IMR-90 (cell line): ENCODE results near the gene PHF21B. TPM values are rescaled to one million over a fixed set of nuclear protein-coding genes. Genes with fewer than 3 reads are reported as not detected.

ENCODE experiments used
- ATAC-seq: fragments of 200-7000 bp; cut with Tn5 transposase; 2 replicates; pipeline ENCODE4 v1.9.1; 2020; ENCODE audit warnings: low read depth, mild to moderate bottlenecking, moderate library complexity
- BruUV-seq: library from RNA; stranded (reverse); fragments of 400-500 nt; replicated peaks from 2 replicates; lab custom pipeline; 2021; lab: Mats Ljungman, UMichigan
- CTCF ChIA-PET: fragments of 300-600 bp; formaldehyde crosslinking; extraction: SDS; loops from one replicate; lab custom pipeline; 2021; ENCODE audit warnings: antibody characterized with exemption; lab: Yijun Ruan, JAX
- POLR2A ChIA-PET: fragments of 300-600 bp; sonication (Branson Sonifier 250); formaldehyde crosslinking; loops from one replicate; lab custom pipeline; 2022; ENCODE audit warnings: antibody characterized with exemption; ENCODE audit not compliant: unreplicated experiment; lab: Charles Lee
- DNase-seq: peaks from one replicate; pipeline ENCODE4 v3.0.0; 2013
- H2AFZ ChIP-seq: replicated peaks from 2 replicates; pipeline ENCODE3; 2013; ENCODE audit warnings: low read length, mild to moderate bottlenecking; ENCODE audit not compliant: poor library complexity
- H2AK5ac ChIP-seq: 2 replicates; pipeline ENCODE4 v1.6.1; 2013; ENCODE audit warnings: low read depth, low read length, inconsistent platforms
- H2AK9ac ChIP-seq: replicated peaks from 2 replicates; pipeline ENCODE3; 2013; ENCODE audit warnings: mild to moderate bottlenecking, low read depth, low read length, moderate library complexity; ENCODE audit not compliant: poor library complexity
- H2BK120ac ChIP-seq: 2 replicates; pipeline ENCODE4 v1.6.1; 2013; ENCODE audit warnings: low read depth, low read length, inconsistent platforms
- H2BK15ac ChIP-seq: 3 replicates; pipeline ENCODE4 v1.6.1; 2013; ENCODE audit warnings: low read depth, low read length, inconsistent platforms
- H2BK20ac ChIP-seq: 2 replicates; pipeline ENCODE4 v1.6.1; 2013; ENCODE audit warnings: low read depth, mild to moderate bottlenecking, inconsistent platforms, low read length, moderate library complexity
- H2BK5ac ChIP-seq: 2 replicates; pipeline ENCODE4 v1.6.1; 2013; ENCODE audit warnings: mild to moderate bottlenecking, low read depth, low read length, inconsistent platforms; ENCODE audit not compliant: poor library complexity, severe bottlenecking
- H3K14ac ChIP-seq: replicated peaks from 2 replicates; pipeline ENCODE4 v1.6.1; 2013; ENCODE audit warnings: low read depth, low read length, inconsistent platforms
- H3K18ac ChIP-seq: 2 replicates; pipeline ENCODE4 v1.6.1; 2013; ENCODE audit warnings: low read depth, low read length, control low read depth
- H3K23ac ChIP-seq: 2 replicates; pipeline ENCODE4 v1.6.1; 2013; ENCODE audit warnings: low read depth, low read length, inconsistent platforms
- H3K27ac ChIP-seq: 2 replicates; pipeline ENCODE4 v1.5.1; 2013; ENCODE audit warnings: mild to moderate bottlenecking, control low read depth, low read length; ENCODE audit not compliant: insufficient read depth
- H3K27me3 ChIP-seq: 2 replicates; pipeline ENCODE4 v1.6.1; 2013; ENCODE audit warnings: low read length; ENCODE audit not compliant: control insufficient read depth, insufficient read depth
- H3K36me3 ChIP-seq: 2 replicates; pipeline ENCODE4 v1.6.1; 2013; ENCODE audit warnings: low read length, mixed read lengths; ENCODE audit not compliant: control insufficient read depth, insufficient read depth
- H3K4ac ChIP-seq: 2 replicates; pipeline ENCODE4 v1.6.1; 2013; ENCODE audit warnings: low read depth, low read length, inconsistent platforms
- H3K4me1 ChIP-seq: 2 replicates; pipeline ENCODE4 v1.6.1; 2013; ENCODE audit warnings: low read length, mixed read lengths; ENCODE audit not compliant: control insufficient read depth, insufficient read depth
- H3K4me2 ChIP-seq: 2 replicates; pipeline ENCODE4 v1.6.1; 2013; ENCODE audit warnings: low read depth, mild to moderate bottlenecking, control low read depth, low read length, moderate library complexity
- H3K4me3 ChIP-seq: 2 replicates; pipeline ENCODE4 v1.5.1; 2013; ENCODE audit warnings: low read depth, mild to moderate bottlenecking, control low read depth, low read length, moderate library complexity; ENCODE audit not compliant: insufficient read depth
- H3K56ac ChIP-seq: 2 replicates; pipeline ENCODE4 v1.6.1; 2013; ENCODE audit warnings: low read length, inconsistent platforms; ENCODE audit not compliant: insufficient read depth; ENCODE audit errors: extremely low read depth
- H3K79me1 ChIP-seq, 2 experiments: 2 replicates each; pipeline ENCODE4 v1.6.1; 2013; ENCODE audit warnings: low read length in 2 of 2, inconsistent platforms in 1 of 2, low read depth in 1 of 2
- H3K9ac ChIP-seq: 2 replicates; pipeline ENCODE4 v1.6.1; 2013; ENCODE audit warnings: low read depth, low read length, control low read depth
- H3K9me1 ChIP-seq: 2 replicates; pipeline ENCODE4 v1.6.1; 2013; ENCODE audit warnings: low read length, inconsistent platforms; ENCODE audit not compliant: insufficient read depth
- H3K9me3 ChIP-seq: 2 replicates; pipeline ENCODE4 v1.6.1; 2013; ENCODE audit warnings: low read length; ENCODE audit not compliant: control insufficient read depth, insufficient read depth
- H4K20me1 ChIP-seq: 2 replicates; pipeline ENCODE4 v1.6.1; 2013; ENCODE audit warnings: low read length, inconsistent platforms; ENCODE audit not compliant: insufficient read depth
- H4K5ac ChIP-seq: 2 replicates; pipeline ENCODE4 v1.6.1; 2013; ENCODE audit warnings: mild to moderate bottlenecking, low read depth, low read length, control low read depth
- H4K8ac ChIP-seq, 2 experiments: 2 replicates each; pipeline ENCODE4 v1.6.1; 2013; ENCODE audit warnings: low read depth in 2 of 2, low read length in 2 of 2, control low read depth in 1 of 2, inconsistent platforms in 1 of 2
- H4K91ac ChIP-seq: 2 replicates; pipeline ENCODE4 v1.6.1; 2013; ENCODE audit warnings: low read depth, low read length, inconsistent platforms; ENCODE audit not compliant: insufficient read depth
- BHLHE40 ChIP-seq: fragments of 150-350 bp; IDR thresholded peaks from 2 replicates; pipeline ENCODE4 v1.6.1; 2016; ENCODE audit warnings: mild to moderate bottlenecking, low read depth, low read length
- FOS ChIP-seq: fragments of 150-350 bp; IDR thresholded peaks from 2 replicates; pipeline ENCODE4 v1.6.1; 2016; ENCODE audit warnings: low read depth, low read length
- MAFK ChIP-seq: IDR thresholded peaks from 2 replicates; pipeline ENCODE4 v1.6.1; 2012; ENCODE audit warnings: low read depth, low read length, improper control_type of control experiment
- POLR2A ChIP-seq: IDR thresholded peaks from 2 replicates; pipeline ENCODE4 v1.6.1; 2012; ENCODE audit warnings: mild to moderate bottlenecking, low read depth, low read length
- WGBS, 2 experiments: methylation state at CpG; one replicate each; pipeline versions ENCODE4 v1.1.5 to v1.1.7; 2013; ENCODE audit warnings: missing lambda C conversion rate in 2 of 2; ENCODE audit not compliant: insufficient read length in 1 of 2; ENCODE audit errors: extremely low coverage in 2 of 2; 5-methylcytosine and 5-hydroxymethylcytosine counted together
- dilution Hi-C: fragments of 300-500 bp; cut with HindIII; formaldehyde crosslinking; loops from one replicate; pipeline ENCODE4 v1.14.3; 2018; ENCODE audit warnings: low sequenced_read_pairs; ENCODE audit not compliant: unreplicated experiment
- in situ Hi-C: fragments of 300-500 bp; cut with MboI; formaldehyde crosslinking; loops from 3 replicates; pipeline ENCODE4 v1.14.3; 2019; ENCODE audit warnings: low sequenced_read_pairs, inconsistent platforms, mixed read lengths
- intact Hi-C: fragments of 100-400 bp; cut with micrococcal nuclease; formaldehyde crosslinking; loops from 2 replicates; pipeline ENCODE4 v1.10.0; 2022
- polyA plus RNA-seq, 3 experiments: library from polyadenylated mRNA; depleted of rRNA; stranded (reverse); fragments of >200 nt; gene quantifications; 2 replicates each; pipeline ENCODE4 v1.2.3, GENCODE V29; 2012; ENCODE audit warnings: low replicate concordance in 1 of 3
- total RNA-seq: library from RNA; depleted of rRNA; stranded (reverse); fragments of >200 nt; gene quantifications from 2 replicates; pipeline ENCODE4 v1.2.3, GENCODE V29; 2012

Gene PHF21B
- total and polyA plus RNA-seq, 2 of the 4 experiments (the other 2 are of a cell fraction) = 0.02 TPM; not detected in 1

- H3K9me3 ChIP-seq = no peaks in the 10 kb centered on the region
- no peak overlapping the region for H2BK120ac ChIP-seq
- H2AK5ac ChIP-seq = no peak overlapping the region
- peaks cover 22% of the 10 kb centered on the region for H3K27me3 ChIP-seq
- H3K27ac ChIP-seq = no peak overlapping the region
- H3K4ac ChIP-seq = no peak overlapping the region
- no peak overlapping the region for H4K5ac ChIP-seq
- H3K4me3 ChIP-seq = no peak overlapping the region
- no peaks in the 10 kb centered on the region for H3K4me1 ChIP-seq
- ChIA-PET CTCF (no interaction called here), POLR2A (no interaction called here)
- no peak overlapping the region for H3K4me2 ChIP-seq
- dilution Hi-C loops = no loop called here
- H2BK20ac ChIP-seq = no peak overlapping the region
- H3K14ac ChIP-seq = no peak overlapping the region
- in situ Hi-C loops = no loop called here
- H2BK15ac ChIP-seq = no peak overlapping the region
- peak overlapping the region; percentile 61 for H2AFZ ChIP-seq
- 21% methylated on average over 18 of the region's 23 CpGs; no CpG with 5 or more reads in 1 of the 2 experiments for WGBS, 2 experiments
- no peak overlapping the region for H3K9ac ChIP-seq
- no peaks in the 10 kb centered on the region for H3K79me1 ChIP-seq
- no peak overlapping the region for H3K56ac ChIP-seq
- no peaks in the 10 kb centered on the region; the same call in 1 of the 2 replicates for H4K20me1 ChIP-seq
- H3K18ac ChIP-seq = no peak overlapping the region
- H3K36me3 ChIP-seq = no peaks in the 10 kb centered on the region
- ATAC-seq = peak; percentile 55
- no peak overlapping the region for H3K23ac ChIP-seq
- intact Hi-C loops = no loop called here
- no peak for TF ChIP-seq FOS
- TF ChIP-seq BHLHE40 = no peak
- TF ChIP-seq MAFK = no peak
- TF ChIP-seq POLR2A = no peak
- no peak overlapping the region for H4K91ac ChIP-seq
- H2AK9ac ChIP-seq = no peak overlapping the region
- no peak overlapping the region for H4K8ac ChIP-seq
- BruUV-seq = no TSS peak
- H2BK5ac ChIP-seq = no peak overlapping the region
- peaks cover 6% of the 10 kb centered on the region; the same call in 1 of the 2 replicates for H3K9me1 ChIP-seq
- DNase-seq = peak; percentile 3
Measured at GRCh38 chr22:44972363-44973083, 37.3 kb downstream of the PHF21B start.
